Measurements from ENCODE around the gene MEA1. TPM values are rescaled to one million over a fixed set of nuclear protein-coding genes. Genes with fewer than 3 reads are reported as not detected.
"Not testable (repeated sequence)": the region's sequence is repeated elsewhere in the genome, so short reads cannot be mapped to it uniquely, and the experiment has no call there.

The MEA1 gene
- total RNA-seq, 6 donors from 2014 or later, result 32.1 to 52.6 (median 43.0) TPM

- no peak overlapping the region for H3K4me3 ChIP-seq
- ATAC-seq (ENCODE audit: low FRiP score in 2 of 2) (no peak), DNase-seq (no peak)
- H3K9me3 ChIP-seq, result no peaks in the 10 kb centered on the region
- H3K4me1 ChIP-seq, result peaks cover 10 to 15% (median 13%) of the 10 kb centered on the region in 4 donors
- WGBS, 2 donors, result 69 to 71% methylated on average over 6 of the region's 6 CpGs
- no peaks in the 10 kb centered on the region for H3K27me3 ChIP-seq
- peaks cover 8 to 68% (median 62%) of the 10 kb centered on the region in 4 donors for H3K36me3 ChIP-seq
- H3K27ac ChIP-seq, result no peak overlapping the region
- TF ChIP-seq POLR2A (IDR thresholded peaks at IDR 0.05), result no peak
- peak in 3 of 6 experiments; percentile 9 to 27 (median 11) for TF ChIP-seq CTCF (IDR thresholded peaks at IDR 0.05)
These were observed 4.6 kb downstream of the MEA1 start for GRCh38 chr6:43009124-43009523.

GRCh38 chr6:43007126-43007525 lies 6.6 kb downstream of the MEA1 start:
- H3K27ac ChIP-seq, result no peak overlapping the region
- no peak for DNase-seq
- 88 to 96% methylated on average over 6 to 9 of the region's 9 CpGs for WGBS, 2 donors

GRCh38 chr6:43006251-43006650 lies 7.5 kb downstream of the MEA1 start:
- WGBS, 2 donors, result 95 to 96% methylated on average over 5 to 11 of the region's 11 CpGs
- H3K27me3 ChIP-seq, result no peaks in the 10 kb centered on the region
- H3K4me1 ChIP-seq, result no peaks in the 10 kb centered on the region
- peaks cover 8 to 61% (median 52%) of the 10 kb centered on the region in 4 donors for H3K36me3 ChIP-seq
- H3K4me3 ChIP-seq, result no peak overlapping the region
- no peak overlapping the region for H3K27ac ChIP-seq
- TF ChIP-seq CTCF (IDR thresholded peaks at IDR 0.05) (no peak), POLR2A (IDR thresholded peaks at IDR 0.05) (no peak), POLR2AphosphoS5 (IDR thresholded peaks at IDR 0.05) (no peak), EP300 (IDR thresholded peaks at IDR 0.05) (no peak)
- ATAC-seq (ENCODE audit: low FRiP score in 2 of 2) (no peak), DNase-seq (peak in 1 of 2 donors; percentile 56)
- no peaks in the 10 kb centered on the region for H3K9me3 ChIP-seq

More at GRCh38 chr6:43007126-43007525, 6.6 kb downstream of the MEA1 start:
- Histone ChIP-seq H3K27me3 (no peaks in the 10 kb centered on the region), H3K4me1 (peaks cover 0 to under 1% (median 0%) of the 10 kb centered on the region in 4 donors), H3K9me3 (no peaks in the 10 kb centered on the region), H3K4me3 (no peak overlapping the region), H3K36me3 (peaks cover 8 to 70% (median 61%) of the 10 kb centered on the region in 4 donors)
- ATAC-seq (ENCODE audit: low FRiP score in 2 of 2), result no peak
- TF ChIP-seq POLR2A (IDR thresholded peaks at IDR 0.05) (no peak), EP300 (IDR thresholded peaks at IDR 0.05) (no peak), POLR2AphosphoS5 (IDR thresholded peaks at IDR 0.05) (no peak), CTCF (IDR thresholded peaks at IDR 0.05) (no peak)

GRCh38 chr6:43005844-43006243 lies 7.9 kb downstream of the MEA1 start:
- Histone ChIP-seq H3K4me1 (no peaks in the 10 kb centered on the region), H3K36me3 (peaks cover 8 to 57% (median 48%) of the 10 kb centered on the region in 4 donors), H3K4me3 (no peak overlapping the region), H3K9me3 (no peaks in the 10 kb centered on the region), H3K27me3 (no peaks in the 10 kb centered on the region), H3K27ac (no peak overlapping the region)
- ATAC-seq (ENCODE audit: low FRiP score in 2 of 2) (no peak), DNase-seq (no peak)
- WGBS, 2 donors, result 91 to 92% methylated on average over 5 of the region's 5 CpGs
- no peak for TF ChIP-seq POLR2AphosphoS5 (IDR thresholded peaks at IDR 0.05)
- no peak for TF ChIP-seq CTCF (IDR thresholded peaks at IDR 0.05)
- TF ChIP-seq EP300 (IDR thresholded peaks at IDR 0.05), result no peak

- Histone ChIP-seq H3K27ac (no peak overlapping the region), H3K4me3 (no peak overlapping the region), H3K36me3 (peaks cover 1 to 17% (median 12%) of the 10 kb centered on the region in 4 donors), H3K27me3 (no peaks in the 10 kb centered on the region), H3K4me1 (no peaks in the 10 kb centered on the region), H3K9me3 (no peaks in the 10 kb centered on the region)
- no peak for ATAC-seq (ENCODE audit: low FRiP score in 2 of 2)
- TF ChIP-seq POLR2A (IDR thresholded peaks at IDR 0.05) (no peak), POLR2AphosphoS5 (IDR thresholded peaks at IDR 0.05) (no peak), EP300 (IDR thresholded peaks at IDR 0.05) (no peak), CTCF (IDR thresholded peaks at IDR 0.05) (no peak)
- 95 to 96% methylated on average over 8 of the region's 8 CpGs for whole genome bisulfite sequencing, 2 donors
- DNase-seq, result no peak
These were observed 11.9 kb downstream of the MEA1 start for GRCh38 chr6:43001843-43002242.

GRCh38 chr6:42998205-42998604 lies 15.5 kb downstream of the MEA1 start:
- H3K4me1 ChIP-seq; H3K9me3 ChIP-seq; H3K4me3 ChIP-seq; H3K36me3 ChIP-seq; H3K27me3 ChIP-seq; DNase-seq; ATAC-seq (ENCODE audit: low FRiP score in 2 of 2); H3K27ac ChIP-seq: not testable (repeated sequence)
- WGBS, 2 donors, result 96% methylated on average over 8 to 9 of the region's 9 CpGs
